ENCODE results near the gene TRPV4.

TRPV4 gene

DNA sequence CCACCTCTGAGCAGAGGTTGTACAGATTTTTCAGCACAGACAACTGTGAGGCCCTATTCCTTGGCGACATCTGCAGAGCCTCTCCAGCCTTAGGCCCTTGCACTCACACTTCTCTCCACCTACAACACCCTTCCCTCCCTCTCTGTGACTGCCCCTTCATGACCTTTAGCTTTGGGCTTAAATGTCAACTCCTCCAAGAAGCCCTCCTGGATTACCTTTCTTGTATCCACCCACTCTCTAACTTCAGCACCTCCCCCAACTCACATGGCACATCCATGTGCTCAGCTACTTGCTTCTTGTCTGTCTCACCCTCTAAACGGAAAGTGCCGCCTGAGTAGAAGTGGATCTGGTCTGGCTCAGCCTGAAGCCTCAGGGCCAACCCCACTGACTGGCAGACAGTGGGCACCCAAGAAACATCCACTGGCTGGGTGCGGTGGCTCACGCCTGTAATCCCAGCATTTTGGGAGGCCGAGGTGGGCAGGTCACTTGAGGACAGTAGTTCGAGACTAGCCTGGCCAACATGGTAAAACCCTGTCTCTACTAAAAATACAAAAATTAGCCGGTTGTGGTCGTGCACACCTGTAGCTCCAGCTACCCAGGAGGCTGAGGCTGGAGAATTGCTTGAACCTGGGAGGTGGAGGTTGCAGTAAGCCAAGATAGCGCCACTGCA, 22.1 kb downstream of the TRPV4 start:
- no peak overlapping the region for H3K27ac ChIP-seq
- TF ChIP-seq, protein P1, sequence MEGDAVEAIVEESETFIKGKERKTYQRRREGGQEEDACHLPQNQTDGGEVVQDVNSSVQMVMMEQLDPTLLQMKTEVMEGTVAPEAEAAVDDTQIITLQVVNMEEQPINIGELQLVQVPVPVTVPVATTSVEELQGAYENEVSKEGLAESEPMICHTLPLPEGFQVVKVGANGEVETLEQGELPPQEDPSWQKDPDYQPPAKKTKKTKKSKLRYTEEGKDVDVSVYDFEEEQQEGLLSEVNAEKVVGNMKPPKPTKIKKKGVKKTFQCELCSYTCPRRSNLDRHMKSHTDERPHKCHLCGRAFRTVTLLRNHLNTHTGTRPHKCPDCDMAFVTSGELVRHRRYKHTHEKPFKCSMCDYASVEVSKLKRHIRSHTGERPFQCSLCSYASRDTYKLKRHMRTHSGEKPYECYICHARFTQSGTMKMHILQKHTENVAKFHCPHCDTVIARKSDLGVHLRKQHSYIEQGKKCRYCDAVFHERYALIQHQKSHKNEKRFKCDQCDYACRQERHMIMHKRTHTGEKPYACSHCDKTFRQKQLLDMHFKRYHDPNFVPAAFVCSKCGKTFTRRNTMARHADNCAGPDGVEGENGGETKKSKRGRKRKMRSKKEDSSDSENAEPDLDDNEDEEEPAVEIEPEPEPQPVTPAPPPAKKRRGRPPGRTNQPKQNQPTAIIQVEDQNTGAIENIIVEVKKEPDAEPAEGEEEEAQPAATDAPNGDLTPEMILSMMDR (conservative IDR thresholded peaks at IDR 0.05), result no peak

DNA sequence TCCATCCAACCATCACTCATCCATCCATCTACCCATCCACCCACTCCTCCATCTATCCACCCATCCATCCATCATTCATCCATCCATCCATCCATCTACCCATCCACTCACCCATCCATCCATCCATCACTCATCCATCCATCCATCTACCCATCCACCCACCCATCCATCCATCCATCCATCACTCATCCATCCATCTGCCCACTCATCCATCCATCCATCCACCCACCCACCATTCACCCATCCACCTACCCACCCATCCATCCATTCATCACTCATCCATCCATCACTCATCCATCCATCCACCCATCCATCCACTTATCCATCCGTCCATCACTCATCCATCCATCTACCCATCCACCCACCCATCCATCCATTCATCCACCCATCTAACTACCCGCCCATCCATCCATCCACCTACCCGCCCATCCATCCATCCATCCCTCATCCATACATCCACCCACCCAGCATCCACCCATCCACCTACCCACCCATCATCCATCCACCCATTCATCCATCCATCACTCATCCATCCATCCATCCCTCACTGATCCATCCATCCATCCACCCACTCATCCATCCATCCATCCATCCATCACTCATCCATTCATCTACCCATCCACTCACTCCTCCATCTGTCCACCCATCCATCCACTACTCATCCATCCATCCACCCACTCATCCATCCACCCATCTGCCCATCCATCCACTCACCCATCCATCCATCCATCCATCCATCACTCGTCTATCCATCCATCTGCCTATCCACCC, 24.1 kb downstream of the TRPV4 start:
- H3K27ac ChIP-seq, result no peak overlapping the region
- TF ChIP-seq, protein P1 (conservative IDR thresholded peaks at IDR 0.05), result no peak

DNA sequence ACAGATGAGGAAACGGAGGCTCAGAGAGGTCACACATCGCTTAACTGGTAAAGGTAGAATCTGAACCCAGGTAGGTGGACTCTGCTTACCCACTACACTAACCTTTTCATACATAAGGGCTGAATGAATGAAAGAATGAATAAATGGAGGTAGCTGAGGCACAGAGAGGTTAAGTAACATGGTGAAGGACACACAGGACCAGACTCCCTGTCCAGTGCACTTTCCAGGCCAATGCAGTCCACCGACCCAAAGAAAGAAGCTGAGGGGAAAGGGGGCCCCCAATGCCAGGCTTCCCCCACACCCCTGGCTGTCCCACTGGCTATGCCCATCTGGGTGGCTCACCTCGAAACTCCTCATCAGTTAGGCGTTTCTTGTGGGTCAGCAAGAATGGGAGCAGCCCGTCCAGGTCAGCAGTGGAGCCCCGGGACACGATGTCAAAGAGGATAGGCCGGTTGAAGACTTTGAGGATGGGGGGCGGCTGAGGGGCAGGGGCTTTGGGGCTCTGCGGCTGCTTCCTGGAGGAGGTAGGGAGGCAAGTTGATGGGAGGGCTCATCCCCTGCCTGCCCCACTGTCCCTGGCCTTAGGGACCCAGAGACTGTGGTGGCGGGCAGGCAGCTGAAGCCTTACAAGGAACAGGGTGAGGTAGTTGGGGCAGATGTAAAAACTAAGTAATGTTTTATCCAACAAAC, 25.1 kb downstream of the TRPV4 start:
- H3K27ac ChIP-seq, result no peak overlapping the region
- TF ChIP-seq, protein P1 (conservative IDR thresholded peaks at IDR 0.05), result no peak

DNA sequence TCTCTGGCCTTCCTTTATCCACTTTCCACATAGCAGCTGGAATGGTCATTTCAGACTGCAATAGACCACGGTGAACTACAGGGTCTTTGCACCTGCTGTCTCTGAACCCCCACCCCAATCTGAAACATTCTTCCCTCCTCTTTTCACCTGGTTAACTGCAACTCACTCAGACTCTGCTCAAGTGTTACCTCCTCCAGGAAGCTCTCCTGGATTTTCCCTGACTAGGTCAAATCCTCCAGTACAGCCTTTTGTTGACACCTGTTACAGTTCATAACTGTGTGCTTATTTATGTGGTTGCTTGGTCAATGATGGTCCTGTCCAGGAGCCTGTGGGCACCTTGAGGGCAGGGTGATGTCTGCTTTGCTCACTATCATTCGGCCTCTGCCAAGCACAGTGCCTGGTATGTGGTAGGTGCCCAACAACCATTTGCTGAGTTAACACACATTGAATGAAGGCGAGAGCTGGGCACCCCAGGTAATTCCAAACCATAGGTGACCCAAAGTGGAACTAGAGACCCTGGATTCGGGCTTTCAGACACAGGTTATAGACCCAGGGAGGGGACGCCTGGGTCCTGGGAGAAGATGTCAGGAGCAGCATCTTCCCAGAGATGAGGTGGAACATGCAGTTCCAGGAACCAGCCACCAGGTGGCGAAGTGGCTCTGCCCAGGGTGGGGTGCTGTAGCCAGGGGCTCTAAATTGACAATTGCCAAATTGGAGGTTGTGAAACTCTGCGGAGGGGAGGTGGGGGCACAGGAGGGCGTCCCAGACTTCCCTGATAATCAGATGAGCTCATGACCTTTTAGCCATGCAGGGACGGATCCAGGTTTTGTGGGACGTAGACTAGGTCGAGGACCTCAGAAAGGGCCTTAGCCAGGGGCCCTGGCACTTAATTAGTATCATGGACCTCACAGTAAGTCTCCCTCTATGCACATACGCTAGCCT, 28.1 kb downstream of the TRPV4 start:
- TF ChIP-seq, protein P1 (conservative IDR thresholded peaks at IDR 0.05), result peak; percentile 98
- H3K27ac ChIP-seq, result no peak overlapping the region

DNA sequence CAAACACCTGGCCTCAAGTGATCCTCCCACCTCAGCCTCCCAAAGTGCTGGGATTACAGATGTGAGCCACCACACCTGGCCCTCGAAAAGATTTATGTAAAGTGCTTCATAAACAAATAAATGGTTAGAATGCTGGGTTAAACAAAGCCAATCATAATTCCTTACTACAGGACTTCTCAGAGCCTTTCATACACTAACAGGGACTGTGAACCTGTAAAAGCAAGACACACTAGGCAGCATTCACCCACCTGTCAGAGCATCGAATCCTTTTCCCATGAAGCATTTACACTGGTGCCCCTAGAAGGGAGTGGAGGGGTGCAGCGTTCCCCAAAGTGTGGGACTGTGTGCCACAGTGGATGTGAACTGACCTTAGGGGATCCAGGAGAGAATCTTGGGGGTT, 29.5 kb downstream of the TRPV4 start:
- TF ChIP-seq, protein P1 (conservative IDR thresholded peaks at IDR 0.05), result no peak
- no peak overlapping the region for H3K27ac ChIP-seq

DNA sequence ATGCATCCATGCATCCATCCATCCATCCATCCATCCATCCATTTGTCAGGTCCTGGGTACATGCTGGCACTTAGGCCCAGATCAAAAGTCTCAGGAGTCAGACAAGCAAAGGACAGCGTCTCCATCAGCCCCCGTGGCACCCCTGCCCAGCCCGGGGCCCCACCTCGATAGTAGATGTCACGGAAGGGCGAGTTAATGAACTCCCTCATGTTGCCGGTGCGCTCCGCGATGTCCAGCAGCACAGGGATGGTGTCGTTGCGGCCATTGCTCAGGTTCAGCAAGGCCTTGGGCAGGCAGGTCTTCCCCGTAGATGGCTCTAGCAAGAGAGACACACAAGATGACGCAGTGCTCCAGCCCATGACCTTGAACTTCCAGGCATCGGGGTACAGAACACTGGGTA, 30.4 kb downstream of the TRPV4 start:
- no peak overlapping the region for H3K27ac ChIP-seq
- TF ChIP-seq, protein P1 (conservative IDR thresholded peaks at IDR 0.05), result no peak
